Vagina (tissue), 2 donors: ENCODE results near the gene TMEM39B.
"Not testable (repeated sequence)": the region's sequence is repeated elsewhere in the genome, so short reads cannot be mapped to it uniquely, and the experiment has no call there.

Source experiments
- CTCF ChIP-seq, 3 experiments: fragments of 450-650 bp in 2 of 3; fragments of 200-600 bp in 1 of 3; sonication (generic) in 1 of 3; IDR thresholded peaks; one replicate each; pipeline ENCODE4 v1.5.1; 2017 to 2019; ENCODE audit warnings: antibody characterized with exemption in 3 of 3, mild to moderate bottlenecking in 2 of 3, moderate library complexity in 2 of 3
- POLR2A ChIP-seq, 2 donors: fragments of 450-650 bp; IDR thresholded peaks; one replicate each; pipeline ENCODE4 v1.6.1; 2017; ENCODE audit warnings: antibody characterized with exemption in 2 of 2, mild to moderate bottlenecking in 2 of 2, moderate library complexity in 2 of 2
- POLR2AphosphoS5 ChIP-seq, 2 donors: sonication (generic); formaldehyde crosslinking; IDR thresholded peaks; one replicate each; pipeline ENCODE4 v1.9.0; 2017; ENCODE audit warnings: antibody characterized with exemption in 2 of 2, mild to moderate bottlenecking in 2 of 2, low read depth in 1 of 2; ENCODE audit not compliant: insufficient read depth in 1 of 2

GRCh38 chr1:32113436-32113835, 40.7 kb downstream of the TMEM39B start:
- TF ChIP-seq POLR2AphosphoS5 (IDR thresholded peaks at IDR 0.05; ENCODE audit: insufficient read depth in 1 of 2, low read depth in 1 of 2); CTCF (IDR thresholded peaks at IDR 0.05); POLR2A (IDR thresholded peaks at IDR 0.05): not testable (repeated sequence)
